GM21786 (cell line): ENCODE data around the gene BTNL2.
A peak's percentile ranks its signal among the peaks of the same experiment; 100 is the strongest.
"Not testable (repeated sequence)": the region's sequence is repeated elsewhere in the genome, so short reads cannot be mapped to it uniquely, and the experiment has no call there.

Experiments used
- ATAC-seq: cut with Tn5 transposase; IDR thresholded peaks from one replicate; pipeline ENCODE4 v1.9.1; 2021; ENCODE audit not compliant: unreplicated experiment

BTNL2 gene, protein sequence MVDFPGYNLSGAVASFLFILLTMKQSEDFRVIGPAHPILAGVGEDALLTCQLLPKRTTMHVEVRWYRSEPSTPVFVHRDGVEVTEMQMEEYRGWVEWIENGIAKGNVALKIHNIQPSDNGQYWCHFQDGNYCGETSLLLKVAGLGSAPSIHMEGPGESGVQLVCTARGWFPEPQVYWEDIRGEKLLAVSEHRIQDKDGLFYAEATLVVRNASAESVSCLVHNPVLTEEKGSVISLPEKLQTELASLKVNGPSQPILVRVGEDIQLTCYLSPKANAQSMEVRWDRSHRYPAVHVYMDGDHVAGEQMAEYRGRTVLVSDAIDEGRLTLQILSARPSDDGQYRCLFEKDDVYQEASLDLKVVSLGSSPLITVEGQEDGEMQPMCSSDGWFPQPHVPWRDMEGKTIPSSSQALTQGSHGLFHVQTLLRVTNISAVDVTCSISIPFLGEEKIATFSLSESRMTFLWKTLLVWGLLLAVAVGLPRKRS

DNA sequence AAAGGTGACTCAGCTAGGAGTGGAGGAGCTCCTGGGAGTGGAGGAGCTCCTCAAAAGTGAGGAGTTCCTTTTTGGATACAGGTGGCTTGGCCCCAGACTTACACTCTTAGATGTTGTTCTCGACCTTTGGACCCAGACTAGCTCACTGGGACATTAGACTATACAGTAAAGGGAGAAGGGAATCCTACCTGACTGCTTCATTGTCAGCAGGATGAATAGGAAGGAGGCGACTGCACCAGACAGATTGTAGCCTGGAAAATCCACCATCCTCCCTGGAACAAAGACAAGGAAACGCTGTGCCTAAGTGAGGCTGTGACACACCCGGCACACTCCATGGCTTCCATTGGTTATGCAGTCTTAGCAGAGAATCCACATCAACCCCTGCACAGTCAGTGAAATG, at the start of gene BTNL2:
Gene BTNL2, minus strand, starts transcription at position 325 of the 400 bp plus-strand sequence. Its CDS starts 58 bp downstream, at position 267.
- ATAC-seq, result no peak

DNA sequence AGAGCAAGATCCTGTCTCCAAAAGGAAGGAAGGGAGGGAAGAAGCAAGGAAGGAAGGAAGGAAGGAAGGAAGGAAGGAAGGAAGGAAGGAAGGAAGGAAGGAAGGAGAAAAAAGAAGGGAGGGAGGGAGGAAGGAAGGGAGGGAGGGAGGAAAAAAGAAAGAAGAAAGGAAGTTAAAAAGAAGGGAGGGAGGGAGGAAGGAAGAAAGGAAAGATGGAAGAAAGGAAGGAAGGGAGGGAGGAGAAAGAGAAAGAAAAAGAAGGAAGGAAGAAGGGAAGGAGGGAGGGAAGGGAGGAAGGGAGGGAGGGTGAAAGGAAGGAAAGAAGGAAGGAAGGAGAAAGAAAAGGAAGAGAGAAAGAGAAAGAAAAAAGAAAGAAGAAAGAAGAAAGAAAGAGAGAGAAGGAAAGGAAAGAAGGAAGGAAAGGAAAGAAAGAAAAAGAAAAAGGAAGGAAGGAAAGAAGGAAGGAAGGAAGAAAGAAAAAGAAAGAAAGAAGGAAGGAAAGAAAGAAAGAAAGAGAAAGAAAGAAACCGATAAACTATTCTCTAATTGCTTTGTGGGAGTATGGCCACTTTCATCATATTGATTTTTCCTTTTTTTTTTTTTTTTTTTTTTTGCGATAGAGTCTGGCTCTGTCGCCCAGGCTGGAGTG, 42.2 kb upstream of the BTNL2 start:
- ATAC-seq, result no peak

DNA sequence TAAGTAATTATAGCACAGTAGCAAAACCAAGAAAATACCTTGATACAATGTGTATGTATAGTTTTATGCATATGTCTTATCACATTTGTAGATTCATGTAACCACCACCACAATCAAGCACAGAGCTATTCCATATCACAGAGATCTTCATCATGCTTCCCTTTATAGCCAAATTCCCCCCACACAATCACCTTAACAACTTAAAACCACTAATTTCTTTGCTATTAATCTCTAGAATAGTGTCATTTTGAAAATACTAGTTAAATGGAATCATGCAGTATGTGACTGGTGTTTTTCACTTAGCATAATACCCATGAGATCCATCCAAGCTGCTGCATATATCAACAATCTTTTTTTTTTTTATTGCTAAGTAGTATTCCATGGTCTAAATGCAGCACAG, 41.0 kb upstream of the BTNL2 start:
- ATAC-seq, result no peak

DNA sequence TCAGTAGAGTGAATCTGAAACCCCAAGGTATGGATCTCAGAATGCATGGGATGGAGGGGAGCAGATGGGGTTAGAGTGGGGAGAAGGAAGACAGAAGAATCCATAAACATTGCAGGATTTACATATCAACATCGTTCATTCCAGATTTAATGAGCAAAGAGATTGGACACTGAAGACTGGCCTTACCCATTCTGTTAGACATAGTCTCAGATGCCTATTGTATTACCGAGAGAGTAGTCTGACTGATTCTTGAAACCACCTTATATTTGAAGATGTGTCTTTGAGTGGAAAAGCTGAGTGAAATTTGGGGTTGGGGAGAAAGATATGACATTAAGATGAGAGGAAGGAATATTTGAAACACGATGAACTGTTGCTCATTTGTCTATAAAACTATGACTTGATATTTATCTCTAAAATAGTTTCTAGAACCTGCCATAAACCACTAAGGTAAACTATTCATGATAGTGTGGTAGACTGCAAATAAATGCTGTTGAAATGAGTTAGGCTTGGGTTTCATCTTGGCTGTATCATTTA, 38.4 kb upstream of the BTNL2 start:
- ATAC-seq, result no peak

DNA sequence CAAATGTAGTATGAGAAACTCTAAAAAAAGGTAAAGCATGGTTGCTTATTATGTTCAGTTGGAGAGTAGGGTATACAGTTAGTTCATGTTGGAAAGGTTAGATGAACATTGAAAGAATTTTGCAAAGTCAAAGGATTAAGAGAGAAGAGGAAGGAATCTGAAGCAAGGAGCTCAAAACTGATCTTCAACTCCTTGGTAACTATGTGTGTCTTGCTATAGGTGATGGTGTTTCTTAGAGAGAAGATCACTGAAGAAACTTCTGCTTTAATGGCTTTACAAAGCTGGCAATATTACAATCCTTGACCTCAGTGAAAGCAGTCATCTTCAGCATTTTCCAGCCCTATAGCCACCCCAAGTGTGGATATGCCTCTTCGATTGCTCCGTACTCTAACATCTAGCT, 37.5 kb upstream of the BTNL2 start:
- no peak for ATAC-seq

DNA sequence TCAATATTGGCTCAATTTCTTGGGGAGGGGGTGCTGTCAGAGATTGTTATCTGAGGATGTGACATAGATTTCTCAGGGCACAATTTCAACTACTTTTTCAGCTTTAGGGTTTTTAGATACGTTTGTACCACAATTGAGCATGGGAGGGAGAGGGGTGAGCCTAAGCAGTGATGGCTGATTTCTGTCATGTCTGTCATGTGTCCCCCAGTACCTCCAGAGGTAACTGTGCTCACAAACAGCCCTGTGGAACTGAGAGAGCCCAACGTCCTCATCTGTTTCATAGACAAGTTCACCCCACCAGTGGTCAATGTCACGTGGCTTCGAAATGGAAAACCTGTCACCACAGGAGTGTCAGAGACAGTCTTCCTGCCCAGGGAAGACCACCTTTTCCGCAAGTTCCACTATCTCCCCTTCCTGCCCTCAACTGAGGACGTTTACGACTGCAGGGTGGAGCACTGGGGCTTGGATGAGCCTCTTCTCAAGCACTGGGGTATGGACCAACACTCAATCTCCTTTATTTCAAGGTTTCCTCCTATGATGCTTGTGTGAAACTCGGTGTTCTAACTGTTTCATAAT, 36.1 kb upstream of the BTNL2 start:
- ATAC-seq, result no peak

DNA sequence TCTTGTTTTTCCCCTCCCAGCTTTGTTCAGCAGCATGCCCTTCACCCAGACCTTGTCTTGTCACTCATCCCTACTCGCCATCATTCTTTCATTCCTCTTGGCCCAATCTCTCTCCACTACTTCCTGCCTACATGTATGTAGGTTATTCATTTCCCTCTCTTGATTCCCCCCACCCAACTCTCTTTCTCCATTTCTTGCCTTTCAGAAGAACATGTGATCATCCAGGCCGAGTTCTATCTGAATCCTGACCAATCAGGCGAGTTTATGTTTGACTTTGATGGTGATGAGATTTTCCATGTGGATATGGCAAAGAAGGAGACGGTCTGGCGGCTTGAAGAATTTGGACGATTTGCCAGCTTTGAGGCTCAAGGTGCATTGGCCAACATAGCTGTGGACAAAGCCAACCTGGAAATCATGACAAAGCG, 35.3 kb upstream of the BTNL2 start:
- no peak for ATAC-seq

DNA sequence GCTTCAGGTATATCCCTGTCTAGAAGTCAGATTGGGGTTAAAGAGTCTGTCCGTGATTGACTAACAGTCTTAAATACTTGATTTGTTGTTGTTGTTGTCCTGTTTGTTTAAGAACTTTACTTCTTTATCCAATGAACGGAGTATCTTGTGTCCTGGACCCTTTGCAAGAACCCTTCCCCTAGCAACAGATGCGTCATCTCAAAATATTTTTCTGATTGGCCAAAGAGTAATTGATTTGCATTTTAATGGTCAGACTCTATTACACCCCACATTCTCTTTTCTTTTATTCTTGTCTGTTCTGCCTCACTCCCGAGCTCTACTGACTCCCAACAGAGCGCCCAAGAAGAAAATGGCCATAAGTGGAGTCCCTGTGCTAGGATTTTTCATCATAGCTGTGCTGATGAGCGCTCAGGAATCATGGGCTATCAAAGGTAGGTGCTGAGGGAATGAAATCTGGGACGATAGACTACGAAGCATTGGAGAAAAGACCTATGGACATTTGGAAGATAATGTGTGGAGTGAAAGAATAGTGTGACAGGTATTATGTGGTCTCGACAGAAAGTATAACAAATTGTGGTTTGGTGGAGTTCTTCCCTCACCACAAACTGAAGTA, 32.7 kb upstream of the BTNL2 start, which contains the start of gene HLA-DRA:
Gene HLA-DRA, plus strand, starts transcription at position 286 of the 613 bp plus-strand sequence. Its CDS starts 64 bp downstream, at position 350.
- ATAC-seq, result peak; percentile 69

DNA sequence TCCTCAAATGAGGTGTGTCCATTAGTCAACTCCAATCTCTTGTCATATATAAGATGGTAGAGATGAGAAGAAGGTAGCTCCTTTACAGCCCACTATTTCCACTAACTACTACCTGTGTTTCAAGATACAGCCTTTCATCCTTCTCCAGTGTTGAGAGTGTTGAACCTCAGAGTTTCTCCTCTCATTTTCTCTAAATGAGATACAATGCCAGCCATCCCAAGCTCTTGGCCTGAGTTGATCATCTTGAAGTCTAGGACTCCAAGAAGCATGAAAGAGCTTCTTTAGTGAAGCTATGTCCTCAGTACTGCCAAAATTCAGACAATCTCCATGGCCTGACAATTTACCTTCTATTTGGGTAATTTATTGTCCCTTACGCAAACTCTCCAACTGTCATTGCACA, 32.2 kb upstream of the BTNL2 start:
- ATAC-seq, result no peak

DNA sequence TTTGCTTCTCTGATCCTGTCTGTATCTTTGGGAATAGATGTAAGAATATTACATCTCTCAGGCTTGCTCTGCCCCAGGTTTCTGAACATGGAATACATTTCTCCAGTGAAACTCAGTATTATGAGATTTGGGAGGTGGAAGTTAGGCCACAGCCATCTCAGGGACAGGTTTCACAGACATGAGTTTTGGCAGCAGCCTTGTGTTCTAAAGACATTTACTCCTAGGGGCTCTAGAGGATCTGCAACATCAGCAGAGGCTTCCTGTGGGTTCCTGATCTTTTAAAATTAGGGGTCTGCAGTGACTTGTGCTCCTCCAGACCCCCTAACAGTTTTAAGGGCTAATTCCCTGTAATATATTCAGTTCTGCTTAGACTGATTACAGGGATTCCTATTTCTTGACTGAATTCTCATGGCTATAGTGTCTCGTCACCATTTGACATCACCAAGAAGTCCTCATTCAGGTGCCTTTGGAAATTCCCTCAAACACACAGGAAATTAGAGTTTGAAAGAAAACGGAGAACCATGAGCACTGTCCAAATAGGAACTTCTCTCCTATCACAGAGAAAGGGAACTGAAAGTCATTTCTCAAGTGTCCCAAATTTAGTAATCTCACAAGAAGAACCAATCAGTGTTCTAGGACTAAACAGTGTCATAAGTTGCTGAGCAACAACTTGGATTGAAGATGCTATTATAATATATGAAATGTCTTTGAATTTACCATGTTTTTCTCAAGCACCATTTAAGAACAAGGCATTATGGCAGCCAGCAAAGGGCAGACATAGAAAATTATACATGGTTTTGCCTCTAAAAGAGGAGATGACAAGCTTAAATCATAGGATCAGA, 30.2 kb upstream of the BTNL2 start:
- peak; percentile 67 for ATAC-seq

DNA sequence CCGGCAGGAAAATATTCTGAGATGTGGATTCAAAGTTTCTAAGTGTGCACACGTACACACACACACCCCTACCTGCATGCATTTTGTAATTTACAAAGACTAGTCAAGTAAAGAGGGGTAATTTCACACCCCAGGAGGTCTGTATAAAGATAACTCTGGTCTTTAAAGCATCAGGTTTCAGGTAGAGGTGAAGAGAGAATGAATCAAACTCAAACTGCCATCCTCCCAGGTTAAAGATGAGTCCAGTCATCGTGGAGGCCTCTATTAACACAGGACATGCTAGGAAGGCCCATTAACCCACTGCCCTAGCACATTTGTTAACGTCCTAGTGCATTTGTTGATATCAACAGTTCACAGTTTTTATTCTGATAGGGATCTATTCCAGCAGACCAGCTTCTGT, 29.2 kb upstream of the BTNL2 start:
- ATAC-seq, result no peak

DNA sequence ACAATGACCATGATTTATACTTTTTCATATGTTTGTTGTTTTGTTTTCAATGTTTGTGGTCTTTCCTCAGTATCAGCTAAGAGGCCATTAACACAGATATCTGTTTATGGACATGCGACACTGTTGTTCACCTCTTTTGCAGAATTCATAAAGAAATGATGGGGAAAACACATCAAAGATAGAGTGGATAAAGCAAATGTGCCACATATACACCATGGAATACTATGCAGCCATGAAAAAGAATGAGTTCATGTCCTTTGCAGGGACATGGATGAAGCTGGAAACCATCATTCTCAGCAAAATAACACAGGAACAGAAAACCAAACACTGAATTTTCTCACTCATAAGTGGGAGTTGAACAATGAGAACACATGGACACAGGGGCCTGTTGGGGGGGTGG, 27.0 kb upstream of the BTNL2 start:
- ATAC-seq, result not testable (repeated sequence)

DNA sequence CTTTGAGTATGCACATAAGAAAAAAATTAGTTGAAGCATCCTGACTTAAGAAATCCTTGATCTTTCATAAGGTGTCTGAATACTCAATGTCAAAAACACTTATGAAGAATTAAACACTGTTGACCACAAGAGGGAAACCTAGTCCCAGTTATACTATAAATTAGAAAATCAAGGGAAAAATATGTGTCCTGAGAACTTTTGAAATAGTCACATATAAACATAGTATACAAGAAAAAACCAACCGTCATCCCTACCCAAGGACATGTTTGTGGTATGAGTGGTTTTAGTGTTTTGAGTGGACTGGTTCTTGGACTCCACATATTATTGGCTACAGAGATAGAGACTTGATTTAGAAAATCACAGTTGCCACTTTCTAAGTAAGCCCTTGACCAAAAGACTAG, 25.1 kb upstream of the BTNL2 start:
- ATAC-seq, result no peak

DNA sequence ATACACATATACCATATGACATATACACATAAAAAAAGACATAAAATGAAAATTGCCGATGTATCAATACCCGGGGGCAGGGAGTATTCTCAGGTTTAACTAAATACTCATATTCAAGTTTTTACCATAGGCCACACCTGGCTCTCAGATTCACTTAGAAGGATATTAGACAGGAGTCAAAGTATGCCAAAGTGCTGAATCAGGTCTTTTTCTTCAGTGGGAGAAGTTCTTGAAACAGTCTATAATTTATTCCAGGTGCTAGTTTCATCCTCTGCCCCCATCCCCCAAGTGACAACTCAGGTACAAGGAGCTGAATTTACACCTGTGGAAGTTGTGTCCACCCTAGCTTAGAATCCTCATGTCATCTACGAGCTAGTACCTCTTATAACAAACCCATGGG, 24.2 kb upstream of the BTNL2 start:
- ATAC-seq, result no peak

DNA sequence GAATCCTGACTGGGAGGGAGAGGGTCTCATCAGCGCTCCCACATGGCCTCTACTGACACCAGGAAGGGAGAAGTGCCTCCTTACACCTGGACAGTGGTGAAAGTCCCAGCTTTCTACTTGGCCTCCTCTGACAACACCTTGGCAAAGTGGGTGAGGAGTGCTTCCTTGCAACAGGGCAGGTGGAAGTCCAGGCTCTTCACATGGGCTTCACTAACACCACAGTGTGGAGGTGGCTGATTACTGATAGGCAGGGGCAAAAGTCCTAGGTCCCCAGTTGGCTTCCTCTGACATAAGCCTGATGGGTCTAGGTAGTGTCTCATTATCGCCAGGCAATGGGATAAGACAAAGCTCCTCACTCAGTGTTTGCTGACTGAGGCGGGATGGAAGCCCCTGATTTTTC, 23.2 kb upstream of the BTNL2 start:
- ATAC-seq, result no peak

DNA sequence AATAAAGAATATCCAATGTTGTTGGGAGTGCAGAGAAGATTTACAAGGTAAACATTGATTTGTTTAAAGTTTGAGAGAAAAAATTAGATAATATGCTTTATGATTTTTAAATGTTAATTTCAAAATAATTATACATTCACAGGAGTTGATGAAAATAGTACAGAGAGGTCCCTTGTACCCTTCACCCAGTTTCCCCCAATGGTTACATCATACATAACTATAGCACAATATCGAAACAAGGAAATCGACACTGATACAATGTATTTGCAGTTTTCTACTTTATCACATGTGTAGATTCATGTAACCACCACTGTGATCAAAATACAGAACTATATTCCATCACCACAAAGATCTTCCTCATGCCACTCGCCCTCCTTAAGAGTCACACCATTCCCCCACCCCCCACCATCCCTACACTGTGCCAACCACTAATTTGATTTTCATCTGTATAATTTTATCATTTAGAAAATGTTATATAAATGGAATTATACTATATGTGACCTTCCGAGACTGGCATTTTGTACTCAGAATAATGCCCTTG, 21.0 kb upstream of the BTNL2 start:
- ATAC-seq, result no peak

DNA sequence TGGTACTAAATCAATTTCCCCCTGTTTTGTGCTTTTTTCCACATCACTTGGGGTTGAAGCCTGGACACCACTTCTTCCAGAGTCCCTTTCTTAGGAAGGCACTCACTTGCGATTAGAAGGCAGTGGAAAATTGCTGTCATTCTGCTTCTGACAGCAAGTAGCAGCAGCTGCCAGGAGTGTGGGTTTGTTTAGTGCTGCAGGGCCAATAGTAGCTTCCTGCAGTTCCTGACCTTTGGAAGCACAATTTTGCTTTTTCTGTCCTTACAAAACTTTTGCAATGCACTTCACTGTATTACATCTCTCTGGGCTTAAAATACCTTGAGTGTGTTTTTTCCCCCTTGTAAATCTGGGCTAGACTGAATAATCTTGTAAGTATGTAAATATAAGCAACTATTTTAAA, 20.2 kb upstream of the BTNL2 start:
- ATAC-seq, result no peak

DNA sequence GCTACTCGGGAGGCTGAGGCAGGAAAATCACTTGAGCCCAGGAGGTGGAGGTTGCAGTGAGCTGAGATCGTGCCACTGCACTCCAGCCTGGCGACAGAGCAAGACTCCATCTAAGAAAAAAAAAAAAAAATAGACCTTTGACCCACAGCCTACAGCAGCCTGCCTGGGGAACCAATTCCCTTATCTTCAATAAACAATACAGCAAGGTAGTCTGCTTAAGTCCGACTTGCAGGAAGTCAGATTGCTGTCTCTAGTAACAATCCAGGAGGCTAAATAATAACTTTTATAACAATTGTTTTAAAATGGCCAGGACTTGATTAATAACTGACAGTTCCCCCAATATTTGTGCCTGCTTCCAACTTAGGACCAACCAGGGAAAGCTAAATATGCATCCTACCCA, 19.4 kb upstream of the BTNL2 start:
- ATAC-seq, result no peak

DNA sequence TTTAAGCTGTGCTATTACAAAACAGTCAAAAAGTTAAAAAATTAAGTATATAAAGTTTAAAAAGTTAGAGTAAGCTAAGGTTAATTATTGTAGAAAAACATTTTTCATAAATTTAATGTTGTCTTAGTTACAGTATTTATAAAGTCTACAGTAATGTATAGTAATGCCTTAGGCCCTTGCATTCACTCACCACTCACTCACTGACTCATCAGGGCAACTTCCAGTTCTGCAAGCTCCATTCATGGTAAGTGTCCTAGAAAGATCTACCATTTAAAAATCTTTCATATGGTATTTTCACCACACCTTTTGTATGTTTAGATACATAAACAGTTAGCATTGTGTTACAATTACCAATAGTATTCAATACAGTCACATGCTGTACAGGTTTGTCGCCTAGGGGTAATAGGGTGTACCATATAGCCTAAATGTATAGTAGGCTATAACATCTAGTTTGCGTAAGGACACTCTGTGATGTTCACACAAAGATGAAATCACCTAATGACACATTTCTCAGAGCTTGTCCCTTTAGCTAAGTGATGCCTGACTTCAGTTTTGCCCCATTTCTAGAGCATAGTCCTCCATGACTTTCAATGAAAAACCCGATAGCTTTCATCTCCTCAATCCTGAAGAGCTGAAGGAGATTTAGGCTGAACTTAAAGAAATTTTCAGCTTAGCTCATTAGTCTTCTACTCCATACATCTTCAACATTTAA, 17.8 kb upstream of the BTNL2 start:
- no peak for ATAC-seq
